ENCODE measurements around the gene DRC3.
"Not testable (repeated sequence)": the region's sequence is repeated elsewhere in the genome, so short reads cannot be mapped to it uniquely, and the experiment has no call there.

DRC3 gene

GRCh38 chr17:17935321-17936271 is 37.1 kb upstream of the DRC3 start:
- TF ChIP-seq CTCF (IDR thresholded peaks at IDR 0.05) (no peak), ZFX (IDR thresholded peaks at IDR 0.05; ENCODE audit: borderline replicate concordance) (no peak)
- no peak overlapping the region for H3K27ac ChIP-seq

GRCh38 chr17:17937201-17937853 is 35.3 kb upstream of the DRC3 start:
- TF ChIP-seq ZFX (IDR thresholded peaks at IDR 0.05; ENCODE audit: borderline replicate concordance) (no peak), CTCF (IDR thresholded peaks at IDR 0.05) (no peak)
- H3K27ac ChIP-seq, result no peak overlapping the region

- no peak for TF ChIP-seq ZFX (IDR thresholded peaks at IDR 0.05; ENCODE audit: borderline replicate concordance)
- no peak for TF ChIP-seq CTCF (IDR thresholded peaks at IDR 0.05)
Measured at GRCh38 chr17:17937958-17938357, 34.7 kb upstream of the DRC3 start.

GRCh38 chr17:17938388-17939107 is 34.1 kb upstream of the DRC3 start:
- TF ChIP-seq ZFX (IDR thresholded peaks at IDR 0.05; ENCODE audit: borderline replicate concordance) (no peak), CTCF (IDR thresholded peaks at IDR 0.05) (no peak)
- H3K27ac ChIP-seq, result no peak overlapping the region

More at GRCh38 chr17:17937958-17938357, 34.7 kb upstream of the DRC3 start:
- H3K27ac ChIP-seq, result no peak overlapping the region

GRCh38 chr17:17939941-17940340 is 32.7 kb upstream of the DRC3 start:
- not testable (repeated sequence) for H3K27ac ChIP-seq

GRCh38 chr17:17940441-17940911 is 32.2 kb upstream of the DRC3 start:
- TF ChIP-seq CTCF (IDR thresholded peaks at IDR 0.05) (no peak), ZFX (IDR thresholded peaks at IDR 0.05; ENCODE audit: borderline replicate concordance) (no peak)
- no peak overlapping the region for H3K27ac ChIP-seq

GRCh38 chr17:17941015-17941414 is 31.6 kb upstream of the DRC3 start:
- TF ChIP-seq ZFX (IDR thresholded peaks at IDR 0.05; ENCODE audit: borderline replicate concordance), result no peak
- no peak for TF ChIP-seq CTCF (IDR thresholded peaks at IDR 0.05)
- H3K27ac ChIP-seq, result no peak overlapping the region
